Measurements from ENCODE around the gene TSPAN4.

TSPAN4 gene

DNA sequence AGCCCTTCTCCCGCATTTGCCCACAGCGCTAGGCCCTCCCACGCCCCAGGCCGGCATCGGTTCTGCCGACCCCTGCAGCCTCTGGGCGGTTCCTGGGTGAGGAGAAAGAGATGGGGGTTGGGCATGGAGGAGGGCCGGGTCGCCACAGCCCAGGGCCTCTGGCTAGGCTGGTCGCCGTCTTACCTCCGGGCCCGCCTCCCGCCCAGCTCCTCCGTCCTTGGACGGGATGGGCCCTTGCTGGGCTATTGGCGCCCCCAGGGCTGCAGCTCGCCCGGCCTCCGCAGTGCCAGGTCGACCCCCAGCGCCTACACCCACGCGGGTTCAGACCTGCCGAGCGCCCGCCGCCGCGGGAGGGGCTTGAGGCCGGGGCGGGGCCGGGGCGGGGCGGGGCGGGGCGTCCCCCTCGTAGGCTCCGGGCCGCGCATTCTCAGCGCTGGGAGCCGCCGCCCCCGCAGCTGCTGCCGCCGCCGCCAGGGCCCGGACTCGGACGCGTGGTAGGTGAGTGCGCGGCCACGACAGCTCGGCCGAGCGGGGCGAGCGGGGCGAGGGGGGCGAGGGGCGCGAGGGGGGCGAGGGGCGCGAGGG lies 10.0 kb upstream of the TSPAN4 start, which contains the start of gene CD151 (continued):
- TF ChIP-seq ZNF184 (tag by site-specific recombination; IDR thresholded peaks at IDR 0.05) (no peak), TRIM28 (IDR thresholded peaks at IDR 0.05; ENCODE audit: borderline replicate concordance, low read length) (no peak), ZNF175 (tag by site-specific recombination; IDR thresholded peaks at IDR 0.05) (no peak), ZNF48 (tag by site-specific recombination; IDR thresholded peaks at IDR 0.05) (no peak), SP2 (tag by site-specific recombination; IDR thresholded peaks at IDR 0.05) (peak; percentile 71), KLF7 (tag by site-specific recombination; IDR thresholded peaks at IDR 0.05; ENCODE audit: borderline replicate concordance) (0 out of 2 replicates have a peak, but pooled peaks have one; percentile 22), ZNF768 (tag by site-specific recombination; IDR thresholded peaks at IDR 0.05) (no peak), HOXD13 (CRISPR knock-in tag; IDR thresholded peaks at IDR 0.05; ENCODE audit: borderline replicate concordance) (no peak), ZXDB (tag by site-specific recombination; IDR thresholded peaks at IDR 0.05) (peak; percentile 62; the same call in 1 of the 2 replicates), ZNF350 (tag by site-specific recombination; IDR thresholded peaks at IDR 0.05) (no peak), ZNF600 (tag by site-specific recombination; IDR thresholded peaks at IDR 0.05) (peak; percentile 51; the same call in 1 of the 2 replicates), ZSCAN30 (tag by site-specific recombination; IDR thresholded peaks at IDR 0.05) (0 out of 2 replicates have a peak, but pooled peaks have one; percentile 19), ZNF221 (tag by site-specific recombination; IDR thresholded peaks at IDR 0.05; ENCODE audit: borderline replicate concordance) (no peak), ZNF114 (tag by site-specific recombination; IDR thresholded peaks at IDR 0.05) (no peak), ZNF560 (tag by site-specific recombination; IDR thresholded peaks at IDR 0.05; ENCODE audit: borderline replicate concordance) (no peak), ZBTB7A (tag by site-specific recombination; IDR thresholded peaks at IDR 0.05; ENCODE audit: low read depth) (0 out of 2 replicates have a peak, but pooled peaks have one; percentile 42), MZF1 (tag by site-specific recombination; IDR thresholded peaks at IDR 0.05; ENCODE audit: borderline replicate concordance) (no peak), ZNF133 (tag by site-specific recombination; IDR thresholded peaks at IDR 0.05) (no peak), ZNF423 (tag by site-specific recombination; IDR thresholded peaks at IDR 0.05) (no peak), KLF9 (tag by site-specific recombination; IDR thresholded peaks at IDR 0.05; ENCODE audit: low read depth) (peak; percentile 41; the same call in 1 of the 2 replicates), ZSCAN23 (tag by site-specific recombination; IDR thresholded peaks at IDR 0.05) (no peak), HOXA7 (CRISPR knock-in tag; IDR thresholded peaks at IDR 0.05; ENCODE audit: borderline replicate concordance) (no peak), ZNF433 (tag by site-specific recombination; IDR thresholded peaks at IDR 0.05; ENCODE audit: low read depth) (no peak), ZBTB17 (tag by site-specific recombination; IDR thresholded peaks at IDR 0.05) (0 out of 2 replicates have a peak, but pooled peaks have one; percentile 30), ZNF394 (tag by site-specific recombination; IDR thresholded peaks at IDR 0.05; ENCODE audit: borderline replicate concordance) (no peak), ZNF23 (tag by site-specific recombination; IDR thresholded peaks at IDR 0.05; ENCODE audit: borderline replicate concordance) (no peak)
- TF ChIP-seq, protein P1, sequence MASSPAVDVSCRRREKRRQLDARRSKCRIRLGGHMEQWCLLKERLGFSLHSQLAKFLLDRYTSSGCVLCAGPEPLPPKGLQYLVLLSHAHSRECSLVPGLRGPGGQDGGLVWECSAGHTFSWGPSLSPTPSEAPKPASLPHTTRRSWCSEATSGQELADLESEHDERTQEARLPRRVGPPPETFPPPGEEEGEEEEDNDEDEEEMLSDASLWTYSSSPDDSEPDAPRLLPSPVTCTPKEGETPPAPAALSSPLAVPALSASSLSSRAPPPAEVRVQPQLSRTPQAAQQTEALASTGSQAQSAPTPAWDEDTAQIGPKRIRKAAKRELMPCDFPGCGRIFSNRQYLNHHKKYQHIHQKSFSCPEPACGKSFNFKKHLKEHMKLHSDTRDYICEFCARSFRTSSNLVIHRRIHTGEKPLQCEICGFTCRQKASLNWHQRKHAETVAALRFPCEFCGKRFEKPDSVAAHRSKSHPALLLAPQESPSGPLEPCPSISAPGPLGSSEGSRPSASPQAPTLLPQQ (tag by site-specific recombination; IDR thresholded peaks at IDR 0.05) = peak; percentile 44; the same call in 1 of the 2 replicates
- TF ChIP-seq, protein P2, sequence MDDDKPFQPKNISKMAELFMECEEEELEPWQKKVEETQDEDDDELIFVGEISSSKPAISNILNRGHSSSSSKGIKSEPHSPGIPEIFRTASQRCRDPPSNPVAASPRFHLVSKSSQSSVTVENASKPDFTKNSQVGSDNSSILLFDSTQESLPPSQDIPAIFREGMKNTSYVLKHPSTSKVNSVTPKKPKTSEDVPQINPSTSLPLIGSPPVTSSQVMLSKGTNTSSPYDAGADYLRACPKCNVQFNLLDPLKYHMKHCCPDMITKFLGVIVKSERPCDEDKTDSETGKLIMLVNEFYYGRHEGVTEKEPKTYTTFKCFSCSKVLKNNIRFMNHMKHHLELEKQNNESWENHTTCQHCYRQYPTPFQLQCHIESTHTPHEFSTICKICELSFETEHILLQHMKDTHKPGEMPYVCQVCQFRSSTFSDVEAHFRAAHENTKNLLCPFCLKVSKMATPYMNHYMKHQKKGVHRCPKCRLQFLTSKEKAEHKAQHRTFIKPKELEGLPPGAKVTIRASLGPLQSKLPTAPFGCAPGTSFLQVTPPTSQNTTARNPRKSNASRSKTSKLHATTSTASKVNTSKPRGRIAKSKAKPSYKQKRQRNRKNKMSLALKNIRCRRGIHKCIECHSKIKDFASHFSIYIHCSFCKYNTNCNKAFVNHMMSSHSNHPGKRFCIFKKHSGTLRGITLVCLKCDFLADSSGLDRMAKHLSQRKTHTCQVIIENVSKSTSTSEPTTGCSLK (tag by site-specific recombination; IDR thresholded peaks at IDR 0.05) = no peak
- TF ChIP-seq, protein P3, sequence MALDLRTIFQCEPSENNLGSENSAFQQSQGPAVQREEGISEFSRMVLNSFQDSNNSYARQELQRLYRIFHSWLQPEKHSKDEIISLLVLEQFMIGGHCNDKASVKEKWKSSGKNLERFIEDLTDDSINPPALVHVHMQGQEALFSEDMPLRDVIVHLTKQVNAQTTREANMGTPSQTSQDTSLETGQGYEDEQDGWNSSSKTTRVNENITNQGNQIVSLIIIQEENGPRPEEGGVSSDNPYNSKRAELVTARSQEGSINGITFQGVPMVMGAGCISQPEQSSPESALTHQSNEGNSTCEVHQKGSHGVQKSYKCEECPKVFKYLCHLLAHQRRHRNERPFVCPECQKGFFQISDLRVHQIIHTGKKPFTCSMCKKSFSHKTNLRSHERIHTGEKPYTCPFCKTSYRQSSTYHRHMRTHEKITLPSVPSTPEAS (tag by site-specific recombination; IDR thresholded peaks at IDR 0.05) = no peak
- TF ChIP-seq, protein P4, sequence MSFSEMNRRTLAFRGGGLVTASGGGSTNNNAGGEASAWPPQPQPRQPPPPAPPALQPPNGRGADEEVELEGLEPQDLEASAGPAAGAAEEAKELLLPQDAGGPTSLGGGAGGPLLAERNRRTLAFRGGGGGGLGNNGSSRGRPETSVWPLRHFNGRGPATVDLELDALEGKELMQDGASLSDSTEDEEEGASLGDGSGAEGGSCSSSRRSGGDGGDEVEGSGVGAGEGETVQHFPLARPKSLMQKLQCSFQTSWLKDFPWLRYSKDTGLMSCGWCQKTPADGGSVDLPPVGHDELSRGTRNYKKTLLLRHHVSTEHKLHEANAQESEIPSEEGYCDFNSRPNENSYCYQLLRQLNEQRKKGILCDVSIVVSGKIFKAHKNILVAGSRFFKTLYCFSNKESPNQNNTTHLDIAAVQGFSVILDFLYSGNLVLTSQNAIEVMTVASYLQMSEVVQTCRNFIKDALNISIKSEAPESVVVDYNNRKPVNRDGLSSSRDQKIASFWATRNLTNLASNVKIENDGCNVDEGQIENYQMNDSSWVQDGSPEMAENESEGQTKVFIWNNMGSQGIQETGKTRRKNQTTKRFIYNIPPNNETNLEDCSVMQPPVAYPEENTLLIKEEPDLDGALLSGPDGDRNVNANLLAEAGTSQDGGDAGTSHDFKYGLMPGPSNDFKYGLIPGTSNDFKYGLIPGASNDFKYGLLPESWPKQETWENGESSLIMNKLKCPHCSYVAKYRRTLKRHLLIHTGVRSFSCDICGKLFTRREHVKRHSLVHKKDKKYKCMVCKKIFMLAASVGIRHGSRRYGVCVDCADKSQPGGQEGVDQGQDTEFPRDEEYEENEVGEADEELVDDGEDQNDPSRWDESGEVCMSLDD (tag by site-specific recombination; IDR thresholded peaks at IDR 0.05) = peak; percentile 50
- TF ChIP-seq, protein P5, sequence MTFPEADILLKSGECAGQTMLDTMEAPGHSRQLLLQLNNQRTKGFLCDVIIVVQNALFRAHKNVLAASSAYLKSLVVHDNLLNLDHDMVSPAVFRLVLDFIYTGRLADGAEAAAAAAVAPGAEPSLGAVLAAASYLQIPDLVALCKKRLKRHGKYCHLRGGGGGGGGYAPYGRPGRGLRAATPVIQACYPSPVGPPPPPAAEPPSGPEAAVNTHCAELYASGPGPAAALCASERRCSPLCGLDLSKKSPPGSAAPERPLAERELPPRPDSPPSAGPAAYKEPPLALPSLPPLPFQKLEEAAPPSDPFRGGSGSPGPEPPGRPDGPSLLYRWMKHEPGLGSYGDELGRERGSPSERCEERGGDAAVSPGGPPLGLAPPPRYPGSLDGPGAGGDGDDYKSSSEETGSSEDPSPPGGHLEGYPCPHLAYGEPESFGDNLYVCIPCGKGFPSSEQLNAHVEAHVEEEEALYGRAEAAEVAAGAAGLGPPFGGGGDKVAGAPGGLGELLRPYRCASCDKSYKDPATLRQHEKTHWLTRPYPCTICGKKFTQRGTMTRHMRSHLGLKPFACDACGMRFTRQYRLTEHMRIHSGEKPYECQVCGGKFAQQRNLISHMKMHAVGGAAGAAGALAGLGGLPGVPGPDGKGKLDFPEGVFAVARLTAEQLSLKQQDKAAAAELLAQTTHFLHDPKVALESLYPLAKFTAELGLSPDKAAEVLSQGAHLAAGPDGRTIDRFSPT (tag by site-specific recombination; IDR thresholded peaks at IDR 0.05) = peak; percentile 77

Measured in HEK293 (cell line).